GM12801 (cell line): Measurements from ENCODE around the gene AFDN.

Experiments used
- TF ChIP-seq, protein P1 (sequence below): IDR thresholded peaks from one replicate; pipeline ENCODE4 v1.5.1; 2011; ENCODE audit warnings: control low read depth; ENCODE audit not compliant: insufficient read length; ENCODE audit errors: extremely low read depth

AFDN gene

DNA sequence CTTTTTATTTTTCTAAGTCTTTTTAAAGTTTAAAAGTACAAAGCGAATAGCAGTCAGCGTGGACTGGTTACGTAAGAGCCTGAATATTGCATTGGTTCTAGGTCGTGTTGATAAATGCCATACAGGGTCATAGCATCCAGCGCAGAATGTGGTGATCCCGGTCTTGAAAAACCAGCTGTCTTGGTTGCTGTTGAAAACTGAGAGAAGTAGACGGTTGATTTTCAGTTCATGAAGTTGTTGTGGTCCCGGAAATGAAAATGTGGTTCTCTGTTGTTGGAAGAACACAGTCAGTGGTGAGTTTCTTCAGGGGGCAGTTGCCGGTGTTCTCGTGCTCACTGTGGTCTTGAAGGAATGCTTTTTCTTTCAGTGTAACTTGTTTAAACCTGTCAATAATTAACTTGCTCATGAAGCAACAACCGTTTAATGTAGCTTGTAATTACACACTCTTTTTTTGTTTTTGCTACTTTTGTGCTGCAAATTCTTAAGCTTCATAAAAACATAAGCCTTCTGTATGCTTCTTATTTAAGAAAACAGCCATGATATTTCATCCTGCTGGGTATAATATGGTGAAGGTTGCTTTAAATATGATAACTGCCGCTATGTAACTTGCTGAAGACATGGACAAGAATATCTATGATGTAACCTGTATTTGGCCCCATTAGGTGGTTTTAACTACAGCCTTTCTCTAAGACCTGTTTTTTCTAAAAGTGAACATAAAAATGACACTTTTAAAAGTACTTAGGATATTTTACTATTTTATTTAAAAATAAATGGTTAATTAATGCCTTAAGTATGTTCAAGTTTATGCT, 106.0 kb downstream of the AFDN start:
- TF ChIP-seq, protein P1, sequence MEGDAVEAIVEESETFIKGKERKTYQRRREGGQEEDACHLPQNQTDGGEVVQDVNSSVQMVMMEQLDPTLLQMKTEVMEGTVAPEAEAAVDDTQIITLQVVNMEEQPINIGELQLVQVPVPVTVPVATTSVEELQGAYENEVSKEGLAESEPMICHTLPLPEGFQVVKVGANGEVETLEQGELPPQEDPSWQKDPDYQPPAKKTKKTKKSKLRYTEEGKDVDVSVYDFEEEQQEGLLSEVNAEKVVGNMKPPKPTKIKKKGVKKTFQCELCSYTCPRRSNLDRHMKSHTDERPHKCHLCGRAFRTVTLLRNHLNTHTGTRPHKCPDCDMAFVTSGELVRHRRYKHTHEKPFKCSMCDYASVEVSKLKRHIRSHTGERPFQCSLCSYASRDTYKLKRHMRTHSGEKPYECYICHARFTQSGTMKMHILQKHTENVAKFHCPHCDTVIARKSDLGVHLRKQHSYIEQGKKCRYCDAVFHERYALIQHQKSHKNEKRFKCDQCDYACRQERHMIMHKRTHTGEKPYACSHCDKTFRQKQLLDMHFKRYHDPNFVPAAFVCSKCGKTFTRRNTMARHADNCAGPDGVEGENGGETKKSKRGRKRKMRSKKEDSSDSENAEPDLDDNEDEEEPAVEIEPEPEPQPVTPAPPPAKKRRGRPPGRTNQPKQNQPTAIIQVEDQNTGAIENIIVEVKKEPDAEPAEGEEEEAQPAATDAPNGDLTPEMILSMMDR, result no peak

DNA sequence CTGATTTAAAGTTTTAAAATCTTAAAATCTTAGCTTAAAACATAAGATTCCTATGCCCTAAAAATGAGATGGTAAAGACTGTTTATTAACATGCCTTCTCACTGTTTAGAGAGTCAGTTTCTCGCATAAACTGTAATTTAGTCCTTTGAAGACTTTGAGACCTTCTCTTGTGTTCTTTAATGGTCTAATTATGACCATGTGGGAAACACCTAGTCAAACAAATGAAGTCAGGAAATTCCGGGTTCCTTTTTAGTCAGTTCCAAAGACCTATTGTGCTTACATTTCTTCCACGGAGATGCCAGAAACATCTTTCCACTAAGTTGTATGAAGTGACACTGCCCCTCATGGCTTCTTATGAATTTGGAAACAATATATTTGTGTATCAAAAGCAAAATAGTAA, 106.6 kb downstream of the AFDN start:
- TF ChIP-seq, protein P1, result no peak

DNA sequence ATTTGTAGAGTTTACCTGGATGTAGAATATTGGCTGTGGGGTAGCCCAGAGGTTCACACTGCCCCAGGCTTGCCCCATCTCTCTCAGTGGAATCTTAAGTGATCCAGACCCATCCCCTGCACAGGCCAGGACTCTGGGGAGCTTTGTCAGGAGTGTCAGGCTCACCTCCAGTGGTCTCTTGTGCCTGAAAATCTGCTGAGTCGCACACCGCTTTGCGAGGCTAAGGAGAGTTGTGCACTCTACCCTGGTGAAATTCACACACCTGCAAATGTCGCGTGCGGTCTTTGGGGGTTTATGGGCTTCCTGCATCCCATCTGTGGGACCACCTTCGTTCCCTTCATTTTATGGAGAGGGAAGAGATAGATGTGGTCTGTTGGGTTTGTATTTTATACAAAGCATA, 107.1 kb downstream of the AFDN start:
- TF ChIP-seq, protein P1, result no peak

DNA sequence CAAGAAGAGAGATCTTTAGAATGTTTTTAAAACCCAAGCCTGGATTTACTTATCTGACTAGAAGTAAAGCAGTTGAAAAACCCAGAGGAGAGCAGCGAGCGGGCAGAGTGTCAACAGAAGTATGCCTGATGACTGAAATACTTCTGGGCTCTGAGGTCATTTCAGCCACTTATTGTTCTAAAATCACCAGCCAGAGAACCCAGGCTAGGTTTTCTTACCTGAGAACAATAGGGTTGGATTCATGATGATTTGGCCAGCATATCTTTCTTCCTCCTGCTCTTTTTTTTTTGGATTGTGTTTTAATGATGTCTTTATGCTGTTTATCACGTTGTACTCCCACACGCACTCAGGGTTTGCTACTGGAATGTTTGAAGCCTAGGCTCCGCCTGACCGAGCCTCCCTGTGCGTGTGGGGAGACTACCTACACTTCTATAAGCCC, 107.7 kb downstream of the AFDN start:
- TF ChIP-seq, protein P1, result no peak

DNA sequence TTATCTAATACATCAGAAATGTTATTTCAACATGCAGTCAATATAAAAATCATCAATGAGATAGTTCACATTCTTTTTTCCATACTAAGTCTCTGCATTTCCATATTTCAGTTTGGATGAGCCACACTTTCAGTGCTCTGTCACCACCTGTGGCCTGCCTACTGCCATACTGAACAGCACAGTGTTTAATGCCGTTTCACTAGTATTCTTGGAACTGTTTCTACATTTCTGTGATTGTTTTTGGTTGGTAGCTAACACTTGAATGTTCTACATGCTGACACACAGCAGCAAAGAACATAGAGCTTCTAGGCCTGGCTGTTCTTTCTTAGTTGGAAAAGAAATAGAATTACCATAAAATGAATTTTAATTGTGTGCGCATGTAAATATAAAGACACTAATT, 109.3 kb downstream of the AFDN start:
- TF ChIP-seq, protein P1, result no peak

DNA sequence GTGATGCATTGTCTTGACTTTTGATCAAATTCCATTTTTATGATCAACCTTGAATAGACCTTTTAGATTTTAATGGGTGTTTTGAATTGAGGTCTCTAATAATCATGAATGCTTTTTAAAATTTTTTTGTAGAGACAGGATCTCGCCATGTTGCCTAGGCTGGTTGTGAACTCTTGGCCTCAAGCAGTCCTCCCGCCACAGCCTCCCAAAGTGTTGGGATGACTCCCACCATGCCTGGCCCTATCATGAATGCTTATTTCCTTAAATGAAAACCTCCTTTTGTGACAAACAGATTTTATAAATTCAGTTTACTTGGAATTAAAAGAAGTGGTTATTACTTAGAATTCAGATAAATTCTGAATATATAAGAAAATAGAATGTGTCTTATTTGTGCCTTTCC, 110.6 kb downstream of the AFDN start:
- TF ChIP-seq, protein P1, result no peak

DNA sequence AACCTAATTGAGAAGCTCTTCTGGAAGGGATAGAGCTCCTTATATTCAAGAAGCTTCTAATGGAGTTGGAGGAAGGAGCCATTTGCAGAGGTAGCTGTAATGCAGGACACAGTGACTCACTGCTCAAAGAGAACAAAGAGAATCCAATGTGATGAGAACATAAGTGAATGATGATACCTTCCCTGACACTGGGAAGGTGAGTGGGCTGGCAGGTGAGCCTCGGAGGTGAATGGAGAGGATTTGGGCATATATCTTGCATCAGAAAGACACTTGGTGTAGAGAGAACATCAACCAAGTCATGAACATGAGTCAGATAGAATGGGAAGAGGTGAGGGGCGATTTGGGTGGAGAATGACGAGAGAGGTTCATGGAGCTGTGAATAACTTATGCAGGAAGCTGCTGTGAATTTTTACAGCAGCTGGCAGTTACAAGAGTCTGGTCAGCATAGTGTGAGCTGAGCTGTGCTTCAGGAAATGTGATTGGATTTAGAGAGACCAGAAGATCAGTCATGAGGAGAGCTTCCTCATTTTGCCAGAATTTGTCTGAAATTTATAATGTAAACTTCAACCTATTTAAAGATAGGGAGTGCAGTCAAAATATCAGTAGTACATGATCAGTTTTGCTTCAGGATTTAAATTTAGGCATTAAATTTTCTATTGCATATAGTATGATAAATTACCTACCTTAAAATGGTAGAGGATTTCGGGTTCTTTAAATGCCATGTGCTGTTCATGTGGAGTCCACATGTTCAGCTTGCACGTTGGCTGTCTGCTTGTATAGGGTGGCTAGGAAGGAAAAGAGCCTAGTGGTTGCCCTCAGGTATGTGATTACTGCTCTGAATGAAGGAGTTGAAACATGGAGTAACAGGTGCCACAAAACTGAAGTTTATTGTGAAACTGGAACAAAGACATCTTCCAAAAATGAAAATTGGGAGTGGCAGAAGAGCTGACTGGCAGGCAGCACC, 111.5 kb downstream of the AFDN start:
- TF ChIP-seq, protein P1, result no peak
